Kidney tubule cell (primary cell): ENCODE measurements around the gene OR2T3.
"Not testable (repeated sequence)": the region's sequence is repeated elsewhere in the genome, so short reads cannot be mapped to it uniquely, and the experiment has no call there.

Experiments used
- DNase-seq: peaks from one replicate; pipeline ENCODE4 v3.0.0-alpha.2; 2018; ENCODE audit warnings: low spot score

Gene OR2T3, protein sequence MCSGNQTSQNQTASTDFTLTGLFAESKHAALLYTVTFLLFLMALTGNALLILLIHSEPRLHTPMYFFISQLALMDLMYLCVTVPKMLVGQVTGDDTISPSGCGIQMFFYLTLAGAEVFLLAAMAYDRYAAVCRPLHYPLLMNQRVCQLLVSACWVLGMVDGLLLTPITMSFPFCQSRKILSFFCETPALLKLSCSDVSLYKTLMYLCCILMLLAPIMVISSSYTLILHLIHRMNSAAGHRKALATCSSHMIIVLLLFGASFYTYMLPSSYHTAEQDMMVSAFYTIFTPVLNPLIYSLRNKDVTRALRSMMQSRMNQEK

DNA sequence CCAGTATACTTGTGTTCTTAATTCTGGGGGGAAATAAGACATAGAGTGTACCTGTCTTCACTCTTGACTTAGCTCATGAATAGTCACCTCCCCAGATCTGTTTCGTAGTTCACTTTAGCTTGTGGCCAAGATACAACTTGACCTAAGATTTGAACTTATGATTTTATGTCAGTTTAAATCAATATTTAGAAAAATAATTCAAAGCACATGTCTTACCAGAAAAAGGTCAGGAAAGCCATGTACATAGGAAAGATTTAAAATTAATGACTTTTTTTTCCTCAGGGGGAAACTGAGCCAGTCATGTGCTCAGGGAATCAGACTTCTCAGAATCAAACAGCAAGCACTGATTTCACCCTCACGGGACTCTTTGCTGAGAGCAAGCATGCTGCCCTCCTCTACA lies at the start of gene OR2T3:
Gene OR2T3, plus strand, starts transcription at position 301 of the 400 bp plus-strand sequence. Its CDS starts 0 bp downstream, at position 301.
- DNase-seq, result not testable (repeated sequence)

- not testable (repeated sequence) for DNase-seq
These were observed 45.5 kb upstream of the OR2T3 start for GRCh38 chr1:248427526-248428191.

DNA sequence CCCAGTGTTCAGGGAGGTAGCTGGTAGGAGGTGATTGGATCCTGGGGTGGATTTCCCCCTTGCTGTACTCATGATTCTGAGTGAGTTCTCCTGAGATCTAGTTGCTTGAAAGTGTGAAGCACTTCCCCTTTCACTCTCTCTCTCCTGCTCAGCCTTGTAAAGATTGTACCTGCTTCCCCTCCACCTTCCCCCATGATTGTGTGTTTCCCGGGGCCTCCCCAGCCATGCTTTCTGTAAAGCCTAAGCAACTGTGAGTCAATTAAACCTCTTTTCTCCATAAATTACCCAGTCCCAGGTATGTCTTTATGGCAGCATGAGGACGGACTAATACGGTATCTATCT lies 45.0 kb upstream of the OR2T3 start:
- DNase-seq, result not testable (repeated sequence)

DNA sequence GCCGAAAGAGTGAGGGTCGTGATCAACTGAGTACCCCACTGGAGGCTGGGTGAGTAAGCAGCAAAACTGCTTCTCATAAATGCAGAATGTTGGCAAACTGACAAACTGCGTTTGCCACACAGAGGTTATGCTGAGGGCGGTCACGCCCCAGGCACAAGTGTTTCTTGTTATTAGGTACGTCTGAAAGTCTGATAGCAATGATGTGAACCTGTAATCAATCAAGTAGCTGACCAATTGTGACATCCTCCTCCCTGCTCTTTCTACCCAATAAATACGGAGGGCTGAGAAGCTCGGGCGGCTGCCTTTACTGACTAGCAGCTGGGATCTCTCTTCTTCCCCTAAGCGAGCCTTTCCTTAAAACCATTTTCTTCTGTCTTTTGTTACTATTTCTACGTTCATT lies 41.5 kb upstream of the OR2T3 start:
- DNase-seq, result not testable (repeated sequence)

- DNase-seq, result not testable (repeated sequence)
These were observed 41.0 kb upstream of the OR2T3 start for GRCh38 chr1:248432201-248432600.

- not testable (repeated sequence) for DNase-seq
These were observed 39.2 kb upstream of the OR2T3 start for GRCh38 chr1:248433811-248434415.

DNA sequence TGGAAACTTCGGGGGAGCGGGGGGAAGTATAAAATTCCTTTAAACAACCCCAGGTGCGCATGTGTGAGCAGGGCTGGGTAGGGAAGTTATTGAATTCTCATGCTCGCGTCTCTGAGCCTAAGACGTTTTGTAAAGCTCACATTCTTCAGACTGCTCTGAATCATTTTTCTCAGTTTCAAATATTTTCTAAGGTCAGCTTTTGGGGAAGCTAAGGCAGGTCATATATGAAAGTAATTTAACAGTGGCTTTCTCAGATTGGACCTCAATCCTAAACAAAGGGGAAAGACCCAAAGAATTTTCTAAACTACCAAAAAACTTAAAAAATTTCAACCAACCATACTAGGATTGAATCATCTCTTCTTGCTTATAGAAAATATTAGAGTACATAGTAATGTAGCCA lies 38.2 kb upstream of the OR2T3 start:
- not testable (repeated sequence) for DNase-seq

- not testable (repeated sequence) for DNase-seq
These were observed 36.8 kb upstream of the OR2T3 start for GRCh38 chr1:248436303-248436702.

DNA sequence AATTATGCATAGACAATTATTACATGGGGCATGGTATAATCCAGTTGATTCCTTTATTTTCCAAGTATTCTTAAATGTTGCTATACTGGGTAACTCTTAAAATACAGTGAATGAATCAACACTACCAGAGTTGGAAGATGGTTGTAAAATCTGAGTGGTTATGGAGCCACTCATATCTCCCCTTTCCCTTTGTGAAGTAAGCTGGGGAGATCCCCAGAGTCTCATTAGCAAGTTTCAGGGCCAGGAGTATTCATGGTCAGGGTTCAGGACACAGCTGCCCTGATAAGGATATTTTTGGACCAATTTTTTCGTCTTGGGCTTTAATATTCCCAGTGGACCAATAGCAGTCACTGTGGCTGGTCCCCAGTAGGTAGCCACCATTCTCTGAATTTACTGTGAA lies 34.5 kb upstream of the OR2T3 start:
- not testable (repeated sequence) for DNase-seq

DNA sequence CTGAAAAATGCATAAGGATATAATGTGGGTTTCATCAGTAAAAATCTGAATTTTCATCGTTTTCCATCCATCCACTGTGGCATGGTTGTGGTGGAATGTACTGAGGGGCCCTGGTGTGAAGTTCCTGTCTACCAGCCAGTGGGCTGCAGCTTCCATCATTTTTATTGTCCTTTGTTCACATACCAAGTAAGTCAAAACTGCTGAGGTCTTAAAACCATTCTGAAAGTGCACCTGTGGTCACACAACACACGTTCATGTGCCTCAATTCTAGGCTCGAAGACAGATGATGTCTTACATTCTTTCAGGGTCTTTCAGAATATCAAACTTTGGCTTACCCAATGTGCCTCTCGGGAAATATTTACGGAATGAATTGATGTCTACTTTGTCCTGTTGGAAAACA lies 33.9 kb upstream of the OR2T3 start:
- not testable (repeated sequence) for DNase-seq

- DNase-seq, result not testable (repeated sequence)
These were observed 30.5 kb upstream of the OR2T3 start for GRCh38 chr1:248442500-248443277.

- not testable (repeated sequence) for DNase-seq
These were observed 28.5 kb upstream of the OR2T3 start for GRCh38 chr1:248444603-248445002.

DNA sequence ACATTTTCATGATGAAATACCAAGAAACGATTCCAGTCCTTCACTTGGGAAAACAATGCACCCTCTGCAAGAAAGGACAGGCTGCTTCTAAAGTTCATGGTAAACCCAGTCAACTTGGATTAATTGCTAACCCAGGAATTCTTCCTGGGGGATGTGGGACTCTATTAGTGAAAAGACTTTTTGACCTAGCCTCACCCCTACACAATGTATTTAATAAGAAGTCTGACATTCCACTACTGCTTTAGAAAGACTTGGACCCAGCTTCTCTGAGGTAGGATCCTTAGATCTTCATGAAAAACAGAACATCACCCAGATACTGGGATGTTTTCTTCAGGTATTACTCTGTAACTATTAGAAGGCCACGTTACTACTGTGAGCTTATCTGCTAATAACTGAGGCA lies 27.8 kb upstream of the OR2T3 start, which contains the start of gene OR2T2:
Gene OR2T2, plus strand, starts transcription at position 239 of the 400 bp plus-strand sequence. CDS start 7,161 bp downstream, outside the sequence.
- not testable (repeated sequence) for DNase-seq

DNA sequence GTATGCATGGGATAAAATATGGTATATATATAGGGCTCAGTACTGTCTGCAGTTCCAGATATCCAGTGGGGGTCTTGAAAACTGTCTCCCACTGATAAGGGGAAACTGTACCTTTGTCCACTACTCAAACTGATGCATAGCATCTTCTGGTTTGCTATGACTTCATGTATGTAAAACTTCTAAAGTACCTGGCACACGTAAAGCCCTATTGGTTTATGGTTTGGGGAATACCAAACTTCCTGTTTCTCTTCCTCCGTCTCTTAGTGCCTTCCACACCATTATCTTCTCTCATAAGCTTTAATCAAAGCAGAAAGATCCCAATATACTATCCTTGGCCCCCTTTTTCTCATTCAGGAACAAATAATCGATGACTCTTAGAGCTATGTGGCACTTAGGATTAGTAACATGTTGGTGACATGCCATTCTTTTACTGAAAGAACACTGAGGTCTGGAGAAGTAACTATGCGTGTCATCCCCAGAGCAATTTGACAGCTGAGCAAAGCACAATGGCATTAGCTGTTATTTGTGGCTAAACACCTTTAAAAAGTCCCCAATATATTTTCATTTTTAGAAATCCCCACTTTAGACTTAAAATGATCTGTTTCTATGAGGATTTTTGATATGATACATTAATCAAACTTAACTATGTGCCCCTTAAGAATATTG lies 24.6 kb upstream of the OR2T3 start:
- not testable (repeated sequence) for DNase-seq

DNA sequence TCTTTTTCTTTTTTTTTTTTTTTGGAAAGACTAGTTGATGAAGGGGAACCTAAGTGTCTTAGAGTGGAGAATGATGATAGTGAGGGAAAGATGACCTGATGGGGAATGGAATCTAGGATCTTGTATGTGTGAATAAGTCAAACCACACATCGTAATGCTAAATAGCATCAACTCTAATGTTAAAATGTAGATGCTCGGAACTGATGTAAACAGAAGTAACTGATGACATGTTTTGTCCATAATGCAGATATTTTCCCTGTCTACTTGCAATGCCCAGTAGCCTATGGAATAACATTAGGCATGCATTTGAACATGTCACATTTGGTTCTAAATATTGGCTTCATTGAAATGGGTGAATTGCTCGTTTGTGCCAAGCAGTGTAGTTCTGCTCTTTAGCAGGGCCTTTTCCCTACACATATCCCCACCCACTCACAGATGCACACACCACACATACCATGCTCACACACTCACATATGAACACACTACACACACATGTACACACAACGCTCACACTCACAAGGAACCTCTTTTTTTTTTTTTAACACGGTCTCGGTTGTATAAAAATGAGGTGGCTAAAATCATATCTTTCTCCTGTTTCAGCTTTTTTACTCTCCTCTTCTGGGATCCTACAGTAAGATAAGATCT lies 23.2 kb upstream of the OR2T3 start:
- not testable (repeated sequence) for DNase-seq

DNA sequence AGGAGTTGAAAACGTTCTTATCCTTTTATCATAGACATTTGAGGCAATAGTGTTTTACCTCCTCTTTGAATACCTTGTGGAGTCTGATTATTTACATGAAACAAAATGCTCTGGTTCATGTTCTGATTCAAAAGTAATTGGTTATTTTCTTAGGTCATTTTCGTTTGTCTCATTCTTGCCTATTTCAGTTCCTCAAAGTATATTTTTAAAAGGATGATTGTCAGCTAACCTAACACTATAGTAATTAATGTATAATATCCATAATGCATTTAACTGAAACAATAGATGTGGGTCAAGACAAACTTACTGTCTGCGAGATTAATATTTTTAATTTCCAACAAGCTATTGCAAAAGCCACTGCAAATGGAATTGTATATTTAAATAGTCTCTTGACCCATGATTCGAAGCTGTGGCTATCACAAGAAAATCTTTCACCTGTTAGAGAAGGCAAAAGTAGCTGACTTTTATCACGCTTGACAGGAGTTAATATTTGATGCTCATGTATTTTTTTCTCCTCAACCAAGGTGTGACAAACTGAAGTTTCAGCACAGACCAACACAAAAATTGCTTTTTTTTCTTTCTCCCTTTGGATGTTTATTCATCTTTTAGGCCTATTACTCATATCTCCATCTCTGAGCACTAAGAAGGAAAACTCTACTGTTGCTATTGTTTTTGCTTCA lies 22.5 kb upstream of the OR2T3 start:
- not testable (repeated sequence) for DNase-seq

DNA sequence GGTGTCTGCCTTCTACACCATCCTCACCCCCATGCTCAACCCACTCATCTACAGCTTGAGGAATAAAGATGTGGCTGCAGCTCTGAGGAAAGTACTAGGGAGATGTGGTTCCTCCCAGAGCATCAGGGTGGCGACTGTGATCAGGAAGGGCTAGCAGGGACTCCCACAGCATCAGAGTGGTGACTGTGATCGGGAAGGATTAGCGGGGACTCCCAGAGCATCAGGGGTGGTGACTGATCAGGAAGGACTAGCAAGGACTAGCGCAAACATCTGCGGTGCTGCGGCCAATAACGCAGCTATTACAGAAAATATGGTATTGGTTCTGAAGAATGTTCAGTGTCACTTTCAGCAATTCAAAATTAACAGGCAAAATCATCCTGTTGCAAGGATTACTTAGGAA lies 19.5 kb upstream of the OR2T3 start:
- DNase-seq, result not testable (repeated sequence)

DNA sequence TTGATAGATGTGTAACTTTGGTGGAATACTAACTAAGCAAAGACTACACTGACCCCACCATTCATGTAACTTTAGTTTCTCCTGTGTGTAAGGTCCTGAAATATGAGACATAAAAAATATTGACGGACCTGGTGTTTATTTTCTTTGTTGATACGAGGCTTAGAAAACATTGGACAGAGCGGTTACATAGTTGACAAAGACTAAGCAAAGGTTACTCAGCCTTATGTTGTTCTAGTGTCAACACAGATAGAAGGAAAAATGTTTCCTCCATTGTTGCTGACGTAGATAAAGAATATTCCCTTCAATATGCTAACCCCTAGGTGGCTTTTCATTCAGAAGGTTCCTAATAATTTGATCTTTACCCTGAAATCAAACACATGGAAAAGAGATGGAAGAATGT lies 18.1 kb upstream of the OR2T3 start:
- DNase-seq, result not testable (repeated sequence)

- DNase-seq, result not testable (repeated sequence)
These were observed 16.5 kb upstream of the OR2T3 start for GRCh38 chr1:248456635-248457034.

DNA sequence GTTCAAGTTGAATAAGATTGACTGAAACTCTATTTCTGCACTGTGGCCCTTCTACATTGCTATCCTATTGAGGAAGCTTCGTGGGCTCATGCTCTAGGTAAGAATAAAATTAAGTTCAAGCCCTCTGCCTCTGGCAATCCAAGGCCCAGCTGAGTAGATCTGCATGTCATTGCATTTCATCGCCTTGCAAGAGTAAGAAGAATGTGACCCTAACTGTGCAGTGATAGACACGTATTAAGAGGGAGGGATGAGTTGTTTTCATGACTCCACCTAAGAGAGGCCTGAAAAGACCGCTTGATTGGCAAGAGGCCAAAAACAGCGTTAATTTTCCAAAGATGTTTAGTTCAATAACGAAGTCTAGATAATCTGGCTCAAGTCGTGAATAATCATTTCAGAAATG lies 14.0 kb upstream of the OR2T3 start:
- not testable (repeated sequence) for DNase-seq
